Activated naive CD8-positive, alpha-beta T cell treated with anti-CD3 and anti-CD28 coated beads, Interleukin-2, amount 50 U/mL, for 24 hours (primary cell): ENCODE results near the gene MRPS31.

Source experiments
- ATAC-seq: fragments of 150-1000 bp; cut with Tn5 transposase; one replicate; pipeline ENCODE4 v1.10.0; 2021
- DNase-seq: peaks from one replicate; pipeline ENCODE4 v3.0.0; 2021
- H3K27ac Mint-ChIP-seq: one replicate; pipeline ENCODE4 v1.8.0; 2021; ENCODE audit warnings: mild to moderate bottlenecking, mixed read lengths
- H3K27me3 Mint-ChIP-seq: one replicate; pipeline ENCODE4 v1.8.0; 2021; ENCODE audit warnings: mixed read lengths
- H3K36me3 Mint-ChIP-seq: one replicate; pipeline ENCODE4 v1.8.0; 2021; ENCODE audit warnings: low read depth, mixed read lengths
- H3K4me1 Mint-ChIP-seq: one replicate; pipeline ENCODE4 v1.8.0; 2021; ENCODE audit warnings: mixed read lengths
- H3K4me3 Mint-ChIP-seq: one replicate; pipeline ENCODE4 v1.8.0; 2021; ENCODE audit warnings: mild to moderate bottlenecking, moderate library complexity, mixed read lengths
- H3K9me3 Mint-ChIP-seq: one replicate; pipeline ENCODE4 v1.8.0; 2021; ENCODE audit warnings: mixed read lengths

MRPS31 gene

DNA sequence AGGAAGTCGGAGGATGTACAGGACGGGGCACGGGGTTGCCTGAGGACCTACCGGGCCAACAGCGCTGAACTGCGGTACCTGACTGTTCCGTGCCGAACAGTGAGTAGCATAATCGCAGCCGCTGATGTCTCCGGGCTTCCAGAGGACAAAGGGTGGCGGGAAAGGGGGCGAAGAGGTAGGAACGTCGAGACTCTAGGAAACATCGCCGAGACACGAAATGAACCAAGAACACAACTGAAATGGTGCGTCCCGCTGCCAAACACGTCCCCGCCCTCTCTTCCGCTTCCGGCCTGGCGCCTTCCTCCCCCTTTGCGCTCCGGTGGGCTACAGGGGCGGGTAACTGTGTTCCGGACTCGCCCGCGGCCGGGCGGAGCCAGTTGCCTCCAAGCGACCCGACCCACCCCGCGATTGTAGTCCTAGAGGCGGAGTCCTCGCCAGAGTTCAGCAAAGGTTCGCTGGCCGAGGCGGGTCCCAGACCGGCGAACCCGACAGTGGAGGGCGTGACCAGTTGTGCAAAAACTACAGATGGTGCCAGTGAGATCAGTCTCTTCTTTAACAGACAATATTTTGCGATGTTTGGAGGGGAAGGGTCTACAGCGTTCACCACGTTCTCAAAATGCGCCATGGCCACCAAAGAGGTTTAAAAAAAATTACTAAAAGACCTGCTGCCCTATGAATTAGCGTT, at the start of gene MRPS31:
MRPS31 (minus strand) TSS at position 257 of the 685 bp plus-strand sequence; CDS start at position 203, 54 bp downstream.
- ATAC-seq, result peak; percentile 100
- H3K9me3 Mint-ChIP-seq, result no peaks in the 10 kb centered on the region
- H3K36me3 Mint-ChIP-seq, result peaks cover 7% of the 10 kb centered on the region
- H3K4me3 Mint-ChIP-seq, result peak within 1 kb of the TSS; percentile 99
- peaks cover 45% of the 10 kb centered on the region for H3K4me1 Mint-ChIP-seq
- no peaks in the 10 kb centered on the region for H3K27me3 Mint-ChIP-seq
- H3K27ac Mint-ChIP-seq, result peak within 1 kb of the TSS; percentile 96
- DNase-seq, result peak; percentile 97

DNA sequence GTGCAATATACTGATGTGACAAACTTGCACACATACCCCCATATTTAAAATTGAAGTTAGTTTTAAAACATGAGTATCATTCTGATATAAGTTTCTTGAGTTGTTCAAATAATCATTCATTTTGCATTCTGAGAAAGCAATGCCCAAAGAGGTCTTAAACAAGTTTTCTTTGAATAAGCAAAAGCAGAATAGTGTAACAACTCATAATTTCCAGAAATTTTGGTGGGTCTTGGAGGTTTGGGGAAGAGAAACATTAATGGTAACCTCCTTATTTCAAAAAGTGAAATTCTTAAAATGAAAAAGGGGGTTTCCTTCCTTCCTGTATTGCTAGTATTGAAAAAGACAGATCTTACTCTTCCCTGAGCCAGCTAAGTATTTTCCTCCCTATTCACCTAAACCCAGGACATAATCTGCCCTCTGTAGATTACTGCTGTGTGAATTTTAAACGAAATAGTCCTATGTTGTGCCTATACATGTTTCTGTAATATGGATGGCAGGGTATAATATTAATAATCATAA, 48.9 kb upstream of the MRPS31 start:
- Mint-ChIP-seq H3K36me3 (peaks cover 19% of the 10 kb centered on the region), H3K9me3 (peaks cover 18% of the 10 kb centered on the region), H3K4me3 (no peak overlapping the region), H3K4me1 (peaks cover 17% of the 10 kb centered on the region), H3K27ac (peak overlapping the region; percentile 28), H3K27me3 (no peaks in the 10 kb centered on the region)
- ATAC-seq (no peak), DNase-seq (no peak)

GRCh38 chr13:40818926-40819325, 47.9 kb upstream of the MRPS31 start:
- Mint-ChIP-seq H3K4me3 (no peak overlapping the region), H3K36me3 (peaks cover 25% of the 10 kb centered on the region), H3K27me3 (no peaks in the 10 kb centered on the region), H3K9me3 (peaks cover 19% of the 10 kb centered on the region), H3K4me1 (peaks cover 17% of the 10 kb centered on the region), H3K27ac (no peak overlapping the region)
- ATAC-seq (no peak), DNase-seq (no peak)

DNA sequence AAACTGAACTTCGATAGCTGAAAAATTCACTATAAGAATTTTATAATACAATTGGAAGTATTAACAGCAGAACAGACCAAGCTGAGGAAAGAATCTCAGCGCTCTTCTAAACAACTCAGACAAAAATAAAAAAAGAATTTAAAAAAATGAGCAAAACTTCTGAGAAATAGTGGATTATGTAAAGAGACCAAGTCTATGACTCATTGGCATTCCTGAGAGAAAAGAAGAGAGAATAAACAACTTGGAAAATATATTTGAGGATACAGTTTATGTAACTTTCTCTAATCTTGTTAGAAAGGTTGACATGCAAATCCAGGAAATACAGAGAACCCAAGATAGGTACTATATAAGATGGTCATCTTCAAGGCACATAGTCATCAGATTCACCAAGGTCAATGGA, 43.8 kb upstream of the MRPS31 start:
- Mint-ChIP-seq H3K4me3 (no peak overlapping the region), H3K9me3 (peaks cover 19% of the 10 kb centered on the region), H3K27me3 (no peaks in the 10 kb centered on the region), H3K36me3 (peaks cover 42% of the 10 kb centered on the region), H3K27ac (no peak overlapping the region), H3K4me1 (peaks cover 11% of the 10 kb centered on the region)
- DNase-seq (no peak), ATAC-seq (no peak)

DNA sequence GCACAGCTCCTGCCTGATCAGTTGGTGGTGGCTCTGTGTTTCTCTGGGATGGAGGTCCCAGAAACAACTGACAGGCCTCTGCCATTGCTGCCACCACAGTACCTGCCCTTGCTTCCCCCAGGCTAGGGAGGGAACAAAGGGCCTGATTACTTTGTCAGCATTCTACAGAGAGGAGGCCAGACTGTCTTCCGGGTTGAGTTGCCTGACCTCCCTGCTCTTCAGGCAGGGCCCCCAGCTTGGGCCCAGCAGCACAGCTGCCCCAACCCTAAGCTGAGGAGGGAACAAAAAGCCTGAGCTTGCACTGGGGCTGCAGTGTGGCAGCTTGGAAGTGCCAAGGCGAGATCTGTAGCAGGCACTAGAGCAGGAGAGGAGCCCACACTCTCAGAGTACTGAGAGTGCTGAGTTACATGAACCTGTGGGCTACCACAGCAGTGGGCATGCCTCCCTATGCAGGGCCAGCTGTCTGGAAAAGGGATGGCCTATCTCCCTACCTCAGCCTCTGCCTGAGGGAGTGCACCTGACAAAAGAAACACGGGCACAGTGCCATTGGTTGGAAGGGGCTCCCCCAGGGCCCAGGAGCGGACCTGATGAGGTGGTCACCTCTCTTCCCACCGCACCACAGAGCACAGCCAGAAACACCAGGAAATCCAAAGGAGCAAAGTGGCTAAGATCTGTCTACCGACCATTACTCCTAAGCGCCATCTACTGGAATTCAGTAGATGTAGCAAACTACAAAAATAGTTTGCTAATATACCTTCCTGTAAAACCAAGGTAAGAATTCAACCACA, 42.9 kb upstream of the MRPS31 start:
- Mint-ChIP-seq H3K27ac (no peak overlapping the region), H3K4me1 (peaks cover 4% of the 10 kb centered on the region), H3K27me3 (no peaks in the 10 kb centered on the region), H3K4me3 (no peak overlapping the region), H3K9me3 (peaks cover 19% of the 10 kb centered on the region), H3K36me3 (peaks cover 50% of the 10 kb centered on the region)
- DNase-seq (no peak), ATAC-seq (no peak)

GRCh38 chr13:40812724-40813445, 41.9 kb upstream of the MRPS31 start:
- Mint-ChIP-seq H3K27ac (no peak overlapping the region), H3K27me3 (no peaks in the 10 kb centered on the region), H3K9me3 (peaks cover 19% of the 10 kb centered on the region), H3K36me3 (peaks cover 50% of the 10 kb centered on the region), H3K4me1 (peaks cover 3% of the 10 kb centered on the region), H3K4me3 (no peak overlapping the region)
- ATAC-seq, result no peak
- DNase-seq, result no peak

GRCh38 chr13:40812102-40812501, 41.1 kb upstream of the MRPS31 start:
- no peaks in the 10 kb centered on the region for H3K27me3 Mint-ChIP-seq
- peak overlapping the region; percentile 7 for H3K27ac Mint-ChIP-seq

GRCh38 chr13:40809471-40809870, 38.5 kb upstream of the MRPS31 start:
- Mint-ChIP-seq H3K27me3 (no peaks in the 10 kb centered on the region), H3K36me3 (peaks cover 48% of the 10 kb centered on the region), H3K4me3 (no peak overlapping the region), H3K9me3 (no peaks in the 10 kb centered on the region), H3K27ac (no peak overlapping the region), H3K4me1 (peaks cover 3% of the 10 kb centered on the region)
- DNase-seq (no peak), ATAC-seq (no peak)

More at GRCh38 chr13:40812102-40812501, 41.1 kb upstream of the MRPS31 start:
- Mint-ChIP-seq H3K4me1 (peaks cover 3% of the 10 kb centered on the region), H3K36me3 (peaks cover 51% of the 10 kb centered on the region), H3K9me3 (peaks cover 19% of the 10 kb centered on the region), H3K4me3 (no peak overlapping the region)
- DNase-seq (no peak), ATAC-seq (no peak)

DNA sequence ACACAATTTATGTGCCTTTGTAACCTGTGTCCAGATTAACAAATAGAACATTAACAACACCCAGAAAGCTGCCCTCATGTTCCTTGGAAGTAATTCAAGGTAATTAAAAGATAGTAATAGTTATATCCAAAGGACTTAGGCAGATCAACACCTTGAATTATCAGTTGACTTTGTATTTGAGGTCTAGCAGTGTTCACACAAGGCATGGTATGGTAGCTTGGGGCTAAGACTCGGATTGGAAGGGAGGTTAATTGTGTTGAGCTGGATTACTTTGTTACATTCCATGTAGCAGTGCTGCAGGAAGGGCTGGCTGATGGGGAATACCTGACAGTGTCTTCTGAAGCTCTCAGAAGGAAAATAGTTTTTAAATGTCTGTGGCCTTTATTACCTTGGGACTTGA, 35.3 kb upstream of the MRPS31 start:
- Mint-ChIP-seq H3K9me3 (no peaks in the 10 kb centered on the region), H3K27ac (peak overlapping the region; percentile 37), H3K27me3 (no peaks in the 10 kb centered on the region), H3K4me1 (no peaks in the 10 kb centered on the region), H3K4me3 (no peak overlapping the region), H3K36me3 (peaks cover 47% of the 10 kb centered on the region)
- DNase-seq (no peak), ATAC-seq (no peak)

DNA sequence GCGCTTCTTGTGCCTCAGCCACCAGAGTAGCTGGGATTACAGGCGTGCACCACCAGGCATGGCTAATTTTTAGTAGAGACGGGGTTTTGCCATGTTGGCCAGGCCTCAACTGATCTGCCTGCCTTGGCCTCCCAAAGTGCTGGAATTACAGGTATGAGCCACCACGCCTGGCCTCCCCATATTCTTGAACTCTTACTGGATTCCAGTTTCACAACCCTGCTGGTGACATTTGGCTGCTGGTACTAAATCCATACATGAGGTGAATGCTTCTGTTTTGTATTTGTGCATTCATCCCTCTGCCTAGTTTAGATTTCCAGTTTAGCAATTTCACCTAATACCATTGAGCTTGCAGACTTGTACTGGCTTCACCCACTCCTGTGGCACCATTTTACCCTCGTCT, 32.3 kb upstream of the MRPS31 start:
- Mint-ChIP-seq H3K27me3 (no peaks in the 10 kb centered on the region), H3K9me3 (no peaks in the 10 kb centered on the region), H3K4me1 (peaks cover 3% of the 10 kb centered on the region), H3K4me3 (no peak overlapping the region), H3K36me3 (peaks cover 48% of the 10 kb centered on the region), H3K27ac (no peak overlapping the region)
- no peak for DNase-seq
- ATAC-seq, result no peak

DNA sequence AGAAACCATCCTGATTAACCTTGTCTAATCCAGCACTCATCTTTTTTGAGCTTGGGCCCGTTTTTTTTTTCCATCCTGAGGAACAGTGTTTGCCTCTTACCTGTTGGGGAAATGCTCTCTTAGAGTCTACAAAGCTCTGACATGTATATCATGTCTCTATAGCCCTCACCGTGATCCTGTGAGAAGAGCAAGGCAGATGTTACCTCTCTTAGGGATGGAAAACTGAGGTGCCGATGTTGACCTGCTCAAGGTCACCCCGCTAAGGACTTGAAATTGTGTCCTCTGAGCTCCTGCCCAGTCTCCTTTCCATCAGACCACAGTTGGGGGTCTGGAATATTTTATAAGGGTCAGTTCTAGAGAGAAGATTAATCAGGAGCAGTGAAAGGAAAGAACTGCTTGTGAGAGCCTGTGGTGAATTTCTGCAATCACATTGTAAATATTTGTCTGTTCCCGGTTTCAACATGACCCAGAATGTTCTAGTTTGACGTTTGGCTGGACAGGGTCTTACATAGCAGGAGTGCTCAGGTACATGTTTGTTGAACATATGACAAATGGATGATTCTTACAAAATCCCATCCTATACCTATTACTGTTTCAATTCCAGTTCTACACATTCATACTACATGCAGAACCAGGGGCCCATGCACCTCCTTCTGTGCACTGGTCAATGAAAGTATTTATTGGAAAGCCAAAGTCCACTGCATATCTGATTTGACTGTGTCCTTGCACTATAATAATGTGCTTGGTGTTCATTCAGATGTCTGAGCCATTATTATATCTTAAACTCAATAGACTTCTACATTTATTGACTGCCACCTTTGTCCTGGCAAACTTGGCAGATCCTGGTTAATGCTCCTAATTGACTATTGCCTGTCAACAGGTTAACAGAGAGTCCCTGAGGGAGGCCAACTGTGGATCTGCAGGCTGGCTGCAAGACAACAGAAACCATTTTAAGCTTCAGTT, 30.5 kb upstream of the MRPS31 start:
- Mint-ChIP-seq H3K27me3 (no peaks in the 10 kb centered on the region), H3K27ac (no peak overlapping the region), H3K9me3 (no peaks in the 10 kb centered on the region), H3K36me3 (peaks cover 43% of the 10 kb centered on the region), H3K4me1 (peaks cover 5% of the 10 kb centered on the region), H3K4me3 (no peak overlapping the region)
- ATAC-seq, result no peak
- no peak for DNase-seq

DNA sequence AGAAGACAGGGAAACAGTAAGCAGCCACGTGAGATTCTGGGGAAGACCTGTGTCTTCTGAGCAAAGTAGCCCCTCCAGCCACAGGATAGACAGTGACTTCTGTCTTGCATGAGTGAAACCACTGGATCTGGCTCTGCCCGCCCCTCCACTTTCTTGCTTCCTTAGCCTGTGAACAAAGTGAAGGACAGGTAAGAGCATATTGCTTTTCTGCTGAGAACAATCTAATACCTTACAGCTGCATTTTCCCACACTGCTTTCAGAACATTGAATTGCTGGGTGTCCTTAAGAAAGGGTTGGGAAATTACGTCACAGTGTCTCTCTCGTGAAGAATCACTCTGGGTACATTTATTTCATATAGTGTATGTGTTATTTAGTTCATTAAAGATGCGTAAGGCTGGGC, 29.6 kb upstream of the MRPS31 start:
- no peaks in the 10 kb centered on the region for H3K9me3 Mint-ChIP-seq
- H3K36me3 Mint-ChIP-seq, result peaks cover 36% of the 10 kb centered on the region
- no peak overlapping the region for H3K4me3 Mint-ChIP-seq
- ATAC-seq (no peak), DNase-seq (no peak)
- no peak overlapping the region for H3K27ac Mint-ChIP-seq
- H3K4me1 Mint-ChIP-seq, result peaks cover 5% of the 10 kb centered on the region
- H3K27me3 Mint-ChIP-seq, result no peaks in the 10 kb centered on the region

GRCh38 chr13:40799508-40799907, 28.5 kb upstream of the MRPS31 start:
- H3K9me3 Mint-ChIP-seq, result no peaks in the 10 kb centered on the region
- H3K27ac Mint-ChIP-seq, result no peak overlapping the region
- H3K4me3 Mint-ChIP-seq, result no peak overlapping the region
- peaks cover 14% of the 10 kb centered on the region for H3K4me1 Mint-ChIP-seq
- no peaks in the 10 kb centered on the region for H3K27me3 Mint-ChIP-seq
- ATAC-seq (no peak), DNase-seq (no peak)
- H3K36me3 Mint-ChIP-seq, result peaks cover 41% of the 10 kb centered on the region

DNA sequence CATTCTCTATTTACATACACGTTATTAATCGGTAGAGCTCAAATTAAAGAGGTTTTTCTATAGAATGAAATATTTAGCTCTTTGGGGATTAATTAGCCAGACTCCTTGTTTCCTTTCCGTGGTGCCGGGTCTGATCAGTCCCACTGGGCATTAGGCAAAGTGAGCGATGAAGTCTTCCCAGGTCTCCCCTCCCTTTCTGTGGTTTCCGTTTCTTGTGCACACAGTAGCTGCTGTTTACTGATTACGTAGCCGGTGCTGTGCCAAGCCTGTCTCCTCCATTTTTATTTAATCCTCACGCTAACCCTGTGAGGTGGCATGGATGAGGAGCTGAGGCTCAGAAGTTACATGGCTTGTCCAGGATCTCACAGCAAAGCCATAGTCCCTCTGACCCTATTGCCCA, 27.4 kb upstream of the MRPS31 start:
- ATAC-seq (no peak), DNase-seq (no peak)
- H3K4me3 Mint-ChIP-seq, result no peak overlapping the region
- peak overlapping the region; percentile 33 for H3K27ac Mint-ChIP-seq
- H3K36me3 Mint-ChIP-seq, result peaks cover 44% of the 10 kb centered on the region
- peaks cover 23% of the 10 kb centered on the region for H3K4me1 Mint-ChIP-seq
- no peaks in the 10 kb centered on the region for H3K27me3 Mint-ChIP-seq
- no peaks in the 10 kb centered on the region for H3K9me3 Mint-ChIP-seq
